Mesenchymal stem cell (in vitro differentiated cells and primary cell): Measurements from ENCODE around the gene FBXL20.

Experiments
- DNase-seq: peaks from one replicate; pipeline ENCODE4 v3.0.0-alpha.2; 2013
- H2AFZ ChIP-seq: one replicate; pipeline ENCODE4 v1.6.1; 2013; ENCODE audit warnings: low read depth, mild to moderate bottlenecking, control low read depth, inconsistent platforms, low read length, moderate library complexity
- H2AK5ac ChIP-seq: 2 replicates; pipeline ENCODE4 v1.6.1; 2013; ENCODE audit warnings: low read length, moderate library complexity, mild to moderate bottlenecking, inconsistent platforms; ENCODE audit not compliant: severe bottlenecking
- H2BK120ac ChIP-seq: one replicate; pipeline ENCODE4 v1.6.1; 2013; ENCODE audit warnings: low read depth, mild to moderate bottlenecking, inconsistent platforms, low read length, moderate library complexity
- H2BK12ac ChIP-seq, 2 experiments: one replicate each; pipeline ENCODE4 v1.6.1; 2013; ENCODE audit warnings: inconsistent platforms in 2 of 2, low read length in 2 of 2, mild to moderate bottlenecking in 2 of 2, moderate library complexity in 2 of 2, control low read depth in 1 of 2
- H2BK15ac ChIP-seq: one replicate; pipeline ENCODE4 v1.6.1; 2013; ENCODE audit warnings: mild to moderate bottlenecking, low read depth, inconsistent platforms; ENCODE audit not compliant: poor library complexity, severe bottlenecking
- H2BK5ac ChIP-seq: 2 replicates; pipeline ENCODE4 v1.6.1; 2013; ENCODE audit warnings: low read depth, mild to moderate bottlenecking, low read length, control low read depth, inconsistent platforms; ENCODE audit not compliant: poor library complexity, severe bottlenecking
- H3K14ac ChIP-seq, 2 experiments: one replicate each; pipeline ENCODE4 v1.6.1; 2013; ENCODE audit warnings: inconsistent platforms in 2 of 2, low read length in 2 of 2, control low read depth in 1 of 2, mild to moderate bottlenecking in 1 of 2, moderate library complexity in 1 of 2
- H3K18ac ChIP-seq, 2 experiments: one replicate each; pipeline ENCODE4 v1.6.1; 2013; ENCODE audit warnings: inconsistent platforms in 2 of 2, low read length in 2 of 2, control low read depth in 1 of 2, low read depth in 1 of 2, mild to moderate bottlenecking in 1 of 2
- H3K23ac ChIP-seq, 2 experiments: one replicate each; pipeline ENCODE4 v1.6.1; 2013; ENCODE audit warnings: inconsistent platforms in 2 of 2, low read length in 2 of 2, mild to moderate bottlenecking in 2 of 2, moderate library complexity in 2 of 2, control low read depth in 1 of 2
- H3K27ac ChIP-seq: 2 replicates; pipeline ENCODE4 v1.5.1; 2013; ENCODE audit warnings: mild to moderate bottlenecking, moderate library complexity, low read length, control low read depth, inconsistent platforms; ENCODE audit not compliant: poor library complexity, severe bottlenecking
- H3K27me3 ChIP-seq, 2 experiments: 2 replicates each; pipeline versions ENCODE4 v1.6.1 to v1.7.0; 2013; ENCODE audit warnings: low read length in 2 of 2, mild to moderate bottlenecking in 2 of 2, moderate library complexity in 2 of 2, control low read depth in 1 of 2, inconsistent platforms in 1 of 2; ENCODE audit not compliant: control insufficient read depth in 1 of 2, insufficient read depth in 1 of 2
- H3K36me3 ChIP-seq, 2 experiments: 2 replicates each; pipeline versions ENCODE4 v1.6.1 to v1.7.0; 2013; ENCODE audit warnings: low read length in 2 of 2, control low read depth in 1 of 2, inconsistent platforms in 1 of 2, low read depth in 1 of 2, mild to moderate bottlenecking in 1 of 2; ENCODE audit not compliant: insufficient read depth in 2 of 2, control insufficient read depth in 1 of 2
- H3K4ac ChIP-seq, 2 experiments: one replicate each; pipeline ENCODE4 v1.6.1; 2013; ENCODE audit warnings: inconsistent platforms in 2 of 2, low read length in 2 of 2, mild to moderate bottlenecking in 2 of 2, moderate library complexity in 2 of 2, control low read depth in 1 of 2, low read depth in 1 of 2
- H3K4me1 ChIP-seq: 2 replicates; pipeline ENCODE4 v1.6.1; 2013; ENCODE audit warnings: low read depth, low read length, control low read depth; ENCODE audit not compliant: control insufficient read depth, insufficient read depth
- H3K4me2 ChIP-seq: 2 replicates; pipeline ENCODE4 v1.6.1; 2013; ENCODE audit warnings: low read length, mild to moderate bottlenecking, inconsistent platforms; ENCODE audit not compliant: poor library complexity, severe bottlenecking
- H3K4me3 ChIP-seq, 2 experiments: 2 replicates each; pipeline versions ENCODE4 v1.5.1 to v1.7.0; 2013; ENCODE audit warnings: low read length in 2 of 2, mild to moderate bottlenecking in 2 of 2, control low read depth in 1 of 2, low read depth in 1 of 2; ENCODE audit not compliant: insufficient read depth in 1 of 2
- H3K79me1 ChIP-seq: replicated peaks from 2 replicates; pipeline ENCODE4 v1.6.1; 2013; ENCODE audit warnings: mild to moderate bottlenecking, control low read depth, low read length, inconsistent platforms; ENCODE audit not compliant: poor library complexity, severe bottlenecking
- H3K9ac ChIP-seq: 2 replicates; pipeline ENCODE4 v1.7.0; 2013; ENCODE audit warnings: mild to moderate bottlenecking, low read length, moderate library complexity
- H3K9me3 ChIP-seq: 2 replicates; pipeline ENCODE4 v1.7.0; 2013; ENCODE audit warnings: mild to moderate bottlenecking, low read length; ENCODE audit not compliant: control insufficient read depth
- H4K8ac ChIP-seq: one replicate; pipeline ENCODE4 v1.6.1; 2013; ENCODE audit warnings: inconsistent platforms, mild to moderate bottlenecking, low read length, moderate library complexity
- H4K91ac ChIP-seq: one replicate; pipeline ENCODE4 v1.6.1; 2013; ENCODE audit warnings: mild to moderate bottlenecking, low read length, inconsistent platforms
- WGBS: methylation state at CpG from one replicate; pipeline ENCODE4 v1.1.7; 2013; ENCODE audit warnings: mixed read lengths; 5-methylcytosine and 5-hydroxymethylcytosine counted together

Gene FBXL20

DNA sequence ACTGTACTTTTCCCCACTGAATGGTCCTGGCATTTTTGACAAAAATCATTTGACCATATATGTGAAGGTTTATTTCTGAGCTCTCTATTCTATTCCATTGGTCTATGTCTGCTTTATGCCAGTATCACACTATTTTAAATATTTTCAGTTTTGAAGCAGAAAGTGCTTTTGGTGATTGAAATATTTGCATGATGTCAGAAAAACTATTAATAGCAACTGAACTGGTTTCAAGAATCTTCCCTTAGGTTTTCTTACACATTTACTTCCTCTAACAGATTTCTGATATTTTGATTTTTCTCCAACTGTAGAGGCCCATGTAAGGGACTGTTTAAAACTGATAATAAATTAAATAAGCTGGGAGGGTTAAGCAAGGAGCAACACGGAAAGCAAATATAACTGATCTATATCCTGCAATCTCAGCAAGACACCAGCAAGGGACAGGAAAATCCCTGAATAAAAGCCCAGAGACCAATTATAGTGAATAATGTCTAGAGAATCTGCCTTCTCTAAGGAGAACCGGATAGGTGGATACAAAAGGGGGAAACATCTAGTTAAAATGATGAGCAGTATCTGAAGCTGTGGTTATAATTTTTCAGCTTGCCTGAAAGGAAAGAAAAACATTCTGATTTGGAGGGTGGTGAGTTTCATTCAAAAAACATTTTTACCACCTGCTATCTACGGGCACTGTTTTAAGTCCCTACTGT, 94.8 kb downstream of the FBXL20 start:
- Histone ChIP-seq H3K27ac (peak overlapping the region; percentile 47), H2BK5ac (no peak overlapping the region), H3K9ac (peak overlapping the region; percentile 61), H2BK120ac (no peak overlapping the region), H3K23ac (no peak overlapping the region), H3K79me1 (no peaks in the 10 kb centered on the region), H3K4ac (no peak overlapping the region), H2BK15ac (no peak overlapping the region), H2BK12ac (no peak overlapping the region), H4K91ac (no peak overlapping the region), H3K4me1 (peaks cover 2% of the 10 kb centered on the region), H4K8ac (no peak overlapping the region), H3K14ac (no peak overlapping the region), H3K4me2 (no peak overlapping the region), H3K4me3 (peak overlapping the region in 1 of 2 experiments; percentile 15), H3K9me3 (no peaks in the 10 kb centered on the region), H2AK5ac (no peak overlapping the region), H3K36me3 (peaks cover 7 to 17% of the 10 kb centered on the region in 2 experiments), H2AFZ (no peak overlapping the region), H3K27me3 (no peaks in the 10 kb centered on the region), H3K18ac (no peak overlapping the region)
- 92% methylated on average over 2 of the region's 3 CpGs for WGBS
- DNase-seq = peak; percentile 11

DNA sequence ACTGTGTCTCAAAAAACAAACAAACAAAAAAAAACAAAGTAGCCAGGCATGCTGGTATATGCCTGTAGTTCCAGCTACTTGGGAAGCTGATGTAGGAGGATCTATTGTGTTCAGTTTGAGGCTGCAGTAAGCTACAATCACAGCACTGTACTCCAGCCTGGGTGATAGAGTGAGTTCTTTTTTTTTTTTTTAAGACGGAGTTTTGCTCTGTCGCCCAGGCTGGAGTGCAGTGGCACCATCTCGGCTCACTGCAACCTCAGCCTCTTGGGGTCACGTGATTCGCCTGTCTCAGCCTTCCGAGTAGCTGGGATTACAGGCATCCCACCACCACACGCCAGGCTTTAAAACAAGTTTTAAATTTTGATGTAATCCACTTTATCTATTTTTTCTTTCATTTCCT, 95.4 kb downstream of the FBXL20 start:
- H2AK5ac ChIP-seq = no peak overlapping the region
- H2BK12ac ChIP-seq = no peak overlapping the region
- H3K36me3 ChIP-seq = peaks cover 9 to 19% of the 10 kb centered on the region in 2 experiments
- H4K8ac ChIP-seq = no peak overlapping the region
- no peak overlapping the region for H3K27ac ChIP-seq
- WGBS = 81% methylated on average over 7 of the region's 7 CpGs
- DNase-seq = no peak
- H3K9me3 ChIP-seq = no peaks in the 10 kb centered on the region
- no peak overlapping the region for H3K18ac ChIP-seq
- no peak overlapping the region for H2BK15ac ChIP-seq
- no peak overlapping the region for H2BK5ac ChIP-seq
- H3K27me3 ChIP-seq = no peaks in the 10 kb centered on the region
- no peak overlapping the region for H3K23ac ChIP-seq
- H3K4me1 ChIP-seq = peaks cover 2% of the 10 kb centered on the region
- no peak overlapping the region for H2BK120ac ChIP-seq
- no peak overlapping the region for H3K4me2 ChIP-seq
- no peak overlapping the region for H3K4me3 ChIP-seq
- no peak overlapping the region for H3K4ac ChIP-seq
- H3K79me1 ChIP-seq = no peaks in the 10 kb centered on the region
- no peak overlapping the region for H2AFZ ChIP-seq
- no peak overlapping the region for H4K91ac ChIP-seq
- no peak overlapping the region for H3K14ac ChIP-seq
- peak overlapping the region; percentile 61 for H3K9ac ChIP-seq

DNA sequence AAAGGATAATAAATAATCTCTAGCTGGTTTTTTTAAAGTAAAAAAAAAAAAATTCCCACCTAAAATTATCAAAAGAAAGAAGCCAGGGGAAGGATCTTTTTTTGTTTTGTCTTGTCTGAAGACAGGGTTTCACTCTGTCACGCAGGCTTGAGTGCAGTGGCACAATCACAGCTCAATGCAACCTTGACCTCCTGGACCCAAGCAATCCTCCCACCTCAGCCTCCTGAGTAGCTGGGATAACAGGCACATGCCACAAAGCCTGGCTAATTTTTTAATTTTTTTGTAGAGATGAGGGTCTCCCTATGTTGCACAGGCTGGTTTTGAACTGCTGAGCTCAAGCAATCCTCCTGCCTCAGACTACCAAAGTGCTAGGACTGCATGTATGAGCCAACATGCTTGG, 97.2 kb downstream of the FBXL20 start:
- no peak for DNase-seq
- H2BK120ac ChIP-seq = no peak overlapping the region
- WGBS = 83% methylated on average over 1 of the region's 1 CpG

DNA sequence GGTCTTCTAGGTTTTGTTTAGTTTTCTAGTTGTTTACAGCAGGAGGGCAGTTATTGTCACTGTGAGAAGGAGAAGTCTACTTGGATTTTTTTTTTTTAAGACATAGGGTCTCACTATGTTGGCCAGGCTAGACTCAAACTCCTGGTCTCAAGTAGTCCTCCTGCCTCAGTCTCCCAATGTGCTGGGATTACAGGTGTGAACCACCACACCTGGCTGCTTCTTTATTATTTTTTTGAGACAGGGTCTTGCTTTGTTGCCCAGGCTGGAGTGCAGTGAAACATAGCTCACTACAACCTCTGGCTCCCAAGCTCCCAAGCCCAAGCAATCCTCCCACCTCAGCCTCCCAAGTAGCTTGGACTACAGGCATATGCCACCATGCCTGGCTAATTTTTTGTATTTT, 107.4 kb downstream of the FBXL20 start:
- Histone ChIP-seq H3K4ac (no peak overlapping the region), H3K79me1 (no peaks in the 10 kb centered on the region), H2BK12ac (no peak overlapping the region), H3K14ac (no peak overlapping the region), H2BK5ac (no peak overlapping the region), H3K18ac (no peak overlapping the region), H2AK5ac (no peak overlapping the region), H3K4me3 (no peak overlapping the region), H4K8ac (no peak overlapping the region), H3K36me3 (peaks cover 12 to 67% of the 10 kb centered on the region in 2 experiments), H2BK15ac (no peak overlapping the region), H2BK120ac (no peak overlapping the region), H3K27me3 (no peaks in the 10 kb centered on the region), H3K4me2 (no peak overlapping the region), H3K4me1 (no peaks in the 10 kb centered on the region), H3K27ac (no peak overlapping the region), H2AFZ (no peak overlapping the region), H4K91ac (no peak overlapping the region), H3K9me3 (no peaks in the 10 kb centered on the region), H3K23ac (no peak overlapping the region), H3K9ac (no peak overlapping the region)
- no peak for DNase-seq

More for the DNA sequence above, 97.2 kb downstream of the FBXL20 start:
- no peak overlapping the region for H2BK5ac ChIP-seq
- no peak overlapping the region for H3K9ac ChIP-seq
- H3K9me3 ChIP-seq = no peaks in the 10 kb centered on the region
- H3K4me1 ChIP-seq = peaks cover 2% of the 10 kb centered on the region
- no peak overlapping the region for H3K18ac ChIP-seq
- no peak overlapping the region for H2BK12ac ChIP-seq
- no peaks in the 10 kb centered on the region for H3K27me3 ChIP-seq
- H2AFZ ChIP-seq = no peak overlapping the region
- no peak overlapping the region for H3K27ac ChIP-seq
- H2BK15ac ChIP-seq = no peak overlapping the region
- no peak overlapping the region for H2AK5ac ChIP-seq
- no peak overlapping the region for H3K4me2 ChIP-seq
- H3K4ac ChIP-seq = no peak overlapping the region
- H3K23ac ChIP-seq = no peak overlapping the region
- no peak overlapping the region for H3K14ac ChIP-seq
- no peak overlapping the region for H4K8ac ChIP-seq
- no peak overlapping the region for H3K4me3 ChIP-seq
- peaks cover 15 to 33% of the 10 kb centered on the region in 2 experiments for H3K36me3 ChIP-seq
- no peak overlapping the region for H4K91ac ChIP-seq
- no peaks in the 10 kb centered on the region for H3K79me1 ChIP-seq
